ENCODE results near the gene IL3.

Gene IL3

DNA sequence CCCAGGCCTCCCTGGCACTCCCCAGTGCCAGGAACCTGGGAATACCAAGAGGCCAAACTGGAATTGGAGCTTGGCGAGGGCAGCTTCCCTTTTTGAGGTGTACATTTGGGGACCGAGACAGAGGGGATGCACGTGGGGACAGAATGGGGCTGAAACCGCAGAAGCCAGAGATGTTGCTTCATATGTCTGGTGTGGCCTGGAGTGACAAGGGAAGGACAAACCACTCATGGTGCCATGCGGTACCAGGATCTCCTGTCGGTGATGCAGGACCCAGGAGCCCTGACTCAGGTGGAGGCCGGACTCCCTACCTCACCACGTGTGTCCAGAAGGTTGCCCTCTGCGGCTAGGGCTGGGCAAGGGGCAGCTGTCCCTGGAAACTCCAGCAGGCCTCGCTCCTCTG is 9.1 kb downstream of the IL3 start:
- H3K4me3 ChIP-seq (ENCODE audit: low read depth, low read length): no peak overlapping the region
- DNase-seq (ENCODE audit: low read depth): no peak
- TF ChIP-seq CTCF (IDR thresholded peaks at IDR 0.05; ENCODE audit: insufficient read depth, low read depth, low read length, missing control alignments): no peak

GRCh38 chr5:132069994-132070393 is 9.5 kb downstream of the IL3 start:
- no peak for TF ChIP-seq CTCF (IDR thresholded peaks at IDR 0.05; ENCODE audit: insufficient read depth, low read depth, low read length, missing control alignments)
- no peak for DNase-seq (ENCODE audit: low read depth)
- no peak overlapping the region for H3K4me3 ChIP-seq (ENCODE audit: low read depth, low read length)

GRCh38 chr5:132070460-132071337 is 10.2 kb downstream of the IL3 start:
- no peak for TF ChIP-seq CTCF (IDR thresholded peaks at IDR 0.05; ENCODE audit: insufficient read depth, low read depth, low read length, missing control alignments)
- DNase-seq (ENCODE audit: low read depth): no peak
- no peak overlapping the region for H3K4me3 ChIP-seq (ENCODE audit: low read depth, low read length)

DNA sequence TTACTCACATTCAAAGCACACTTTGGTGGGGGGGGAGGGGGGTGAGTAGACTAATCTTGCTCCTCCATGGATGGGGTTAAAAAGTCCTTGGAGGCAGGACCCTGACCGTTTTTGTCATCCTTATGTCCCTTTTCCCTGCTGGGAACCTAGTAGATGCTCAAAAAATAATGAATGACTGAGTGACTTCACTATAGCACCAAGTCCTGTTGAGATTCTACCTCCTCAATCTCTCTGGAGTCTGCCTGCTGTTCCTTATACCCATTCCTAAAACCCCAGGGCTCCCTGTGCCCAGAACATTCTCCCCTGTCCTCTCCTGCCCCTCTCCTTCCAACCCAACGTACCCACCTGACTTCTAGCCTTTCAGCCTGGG is 10.9 kb downstream of the IL3 start:
- H3K4me3 ChIP-seq (ENCODE audit: low read depth, low read length): no peak overlapping the region
- DNase-seq (ENCODE audit: low read depth): no peak
- TF ChIP-seq CTCF (IDR thresholded peaks at IDR 0.05; ENCODE audit: insufficient read depth, low read depth, low read length, missing control alignments): no peak

GRCh38 chr5:132072070-132072469 is 11.6 kb downstream of the IL3 start:
- no peak for DNase-seq (ENCODE audit: low read depth)
- no peak for TF ChIP-seq CTCF (IDR thresholded peaks at IDR 0.05; ENCODE audit: insufficient read depth, low read depth, low read length, missing control alignments)
- no peak overlapping the region for H3K4me3 ChIP-seq (ENCODE audit: low read depth, low read length)

- TF ChIP-seq CTCF (IDR thresholded peaks at IDR 0.05; ENCODE audit: insufficient read depth, low read depth, low read length, missing control alignments): no peak
- no peak for DNase-seq (ENCODE audit: low read depth)
Observed at GRCh38 chr5:132072528-132072927, 12.1 kb downstream of the IL3 start.

More at GRCh38 chr5:132072528-132072927, 12.1 kb downstream of the IL3 start:
- H3K4me3 ChIP-seq (ENCODE audit: low read depth, low read length): no peak overlapping the region
